ENCODE data around the gene FRAS1.

Gene FRAS1

DNA sequence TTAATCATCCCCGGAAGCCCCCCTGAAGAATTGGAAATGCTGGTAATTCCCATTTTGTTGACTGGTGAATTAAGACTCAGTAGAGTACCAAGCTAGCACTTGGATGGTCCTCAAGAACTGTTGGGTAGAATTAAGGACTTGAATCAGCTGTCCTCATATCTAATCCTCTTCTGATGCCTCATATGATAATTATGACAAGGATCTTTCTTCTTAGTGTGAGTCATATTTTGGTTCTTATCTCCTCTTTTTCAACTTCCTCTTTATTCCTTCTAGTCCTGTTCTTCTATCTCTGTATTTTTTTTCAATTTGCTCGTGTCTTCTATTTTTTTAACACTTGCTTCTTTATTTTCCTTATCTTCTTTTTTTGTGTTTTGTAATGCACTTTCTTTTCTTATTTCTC is 288.1 kb downstream of the FRAS1 start:
- TF ChIP-seq, protein P1, sequence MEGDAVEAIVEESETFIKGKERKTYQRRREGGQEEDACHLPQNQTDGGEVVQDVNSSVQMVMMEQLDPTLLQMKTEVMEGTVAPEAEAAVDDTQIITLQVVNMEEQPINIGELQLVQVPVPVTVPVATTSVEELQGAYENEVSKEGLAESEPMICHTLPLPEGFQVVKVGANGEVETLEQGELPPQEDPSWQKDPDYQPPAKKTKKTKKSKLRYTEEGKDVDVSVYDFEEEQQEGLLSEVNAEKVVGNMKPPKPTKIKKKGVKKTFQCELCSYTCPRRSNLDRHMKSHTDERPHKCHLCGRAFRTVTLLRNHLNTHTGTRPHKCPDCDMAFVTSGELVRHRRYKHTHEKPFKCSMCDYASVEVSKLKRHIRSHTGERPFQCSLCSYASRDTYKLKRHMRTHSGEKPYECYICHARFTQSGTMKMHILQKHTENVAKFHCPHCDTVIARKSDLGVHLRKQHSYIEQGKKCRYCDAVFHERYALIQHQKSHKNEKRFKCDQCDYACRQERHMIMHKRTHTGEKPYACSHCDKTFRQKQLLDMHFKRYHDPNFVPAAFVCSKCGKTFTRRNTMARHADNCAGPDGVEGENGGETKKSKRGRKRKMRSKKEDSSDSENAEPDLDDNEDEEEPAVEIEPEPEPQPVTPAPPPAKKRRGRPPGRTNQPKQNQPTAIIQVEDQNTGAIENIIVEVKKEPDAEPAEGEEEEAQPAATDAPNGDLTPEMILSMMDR (IDR thresholded peaks at IDR 0.05; ENCODE audit: low read depth, low read length, missing control alignments): no peak
- DNase-seq (ENCODE audit: extremely low read depth, low read depth): no peak
- no peak overlapping the region for H3K4me3 ChIP-seq (replicated peaks; ENCODE audit: low read depth, low read length)

DNA sequence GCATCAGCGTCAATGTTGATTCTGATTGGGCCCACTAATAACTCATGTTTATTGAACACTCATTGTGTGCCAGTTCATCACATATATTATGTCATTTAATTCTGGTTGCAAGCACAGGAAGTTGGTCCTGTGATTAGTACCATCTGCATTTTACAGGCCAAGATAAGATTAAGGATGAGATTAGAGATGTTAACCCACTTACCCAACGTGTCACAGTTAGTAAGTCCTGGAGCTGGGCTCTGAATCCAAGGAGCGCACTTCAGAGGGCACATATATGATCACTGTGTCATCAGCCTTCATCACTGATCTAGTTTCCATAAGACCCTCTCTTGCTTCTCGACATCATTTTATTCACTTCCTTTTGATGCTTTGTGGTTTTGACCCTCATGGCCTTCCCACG is 289.1 kb downstream of the FRAS1 start:
- TF ChIP-seq, protein P1 (IDR thresholded peaks at IDR 0.05; ENCODE audit: low read depth, low read length, missing control alignments): no peak
- H3K4me3 ChIP-seq (replicated peaks; ENCODE audit: low read depth, low read length): no peak overlapping the region
- no peak for DNase-seq (ENCODE audit: extremely low read depth, low read depth)

DNA sequence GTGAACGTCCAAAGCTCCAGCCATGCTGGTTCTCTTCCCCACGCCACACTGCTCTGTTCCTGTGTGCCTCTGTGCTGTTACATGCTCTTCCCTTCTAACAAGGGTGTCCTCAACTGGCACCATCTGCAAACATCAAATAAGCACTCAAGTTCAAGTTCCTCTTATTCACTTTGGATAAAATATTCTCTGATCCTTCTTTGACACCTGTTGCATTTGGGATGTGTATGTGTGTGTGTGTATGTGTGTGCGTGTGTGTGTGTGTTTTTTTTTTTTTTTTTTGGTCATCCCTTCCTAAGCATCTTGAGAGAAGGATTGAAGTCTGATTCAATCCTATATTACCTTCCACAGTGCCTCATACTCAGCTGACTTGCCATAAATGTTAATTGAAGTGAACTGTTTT is 290.4 kb downstream of the FRAS1 start:
- no peak for DNase-seq (ENCODE audit: extremely low read depth, low read depth)
- TF ChIP-seq, protein P1 (IDR thresholded peaks at IDR 0.05; ENCODE audit: low read depth, low read length, missing control alignments): no peak
- H3K4me3 ChIP-seq (replicated peaks; ENCODE audit: low read depth, low read length): no peak overlapping the region

DNA sequence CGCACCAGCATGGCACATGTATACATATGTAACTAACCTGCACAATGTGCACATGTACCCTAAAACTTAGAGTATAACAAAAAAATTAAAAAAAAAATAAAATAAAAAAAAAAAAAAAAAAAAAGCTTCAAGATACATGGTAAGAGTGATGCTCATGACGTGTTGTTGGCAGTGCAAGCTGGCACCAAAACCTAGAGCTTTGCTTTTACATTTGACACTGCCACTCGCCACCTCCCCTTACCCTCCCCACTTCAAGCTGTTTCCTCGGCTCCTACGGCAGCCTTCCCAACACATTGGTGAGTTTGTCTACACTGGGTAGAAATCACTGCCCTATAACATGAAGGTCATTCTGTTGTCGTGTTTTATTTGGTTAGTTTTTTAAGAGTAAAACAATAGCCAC is 296.8 kb downstream of the FRAS1 start:
- DNase-seq (ENCODE audit: extremely low read depth, low read depth): no peak
- TF ChIP-seq, protein P1 (IDR thresholded peaks at IDR 0.05; ENCODE audit: low read depth, low read length, missing control alignments): no peak
- no peak overlapping the region for H3K4me3 ChIP-seq (replicated peaks; ENCODE audit: low read depth, low read length)

DNA sequence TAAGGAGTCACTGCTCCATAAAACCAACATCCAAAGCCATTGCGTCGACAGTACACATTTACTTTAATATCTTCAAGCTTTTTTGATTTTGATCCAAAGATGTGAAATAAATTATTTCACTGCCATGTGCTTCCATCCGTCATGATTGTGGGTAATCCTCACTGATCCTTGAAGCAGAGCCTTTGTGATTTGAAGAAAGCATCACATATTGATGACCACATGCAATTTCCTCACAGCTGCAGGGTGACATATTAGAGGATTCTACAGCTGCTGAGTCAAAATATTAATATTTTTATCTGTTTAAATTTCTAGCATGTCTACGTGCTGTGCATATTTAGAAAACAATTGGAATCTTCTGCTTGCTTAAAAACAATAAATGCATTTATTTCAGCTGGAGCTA is 297.7 kb downstream of the FRAS1 start:
- TF ChIP-seq, protein P1 (IDR thresholded peaks at IDR 0.05; ENCODE audit: low read depth, low read length, missing control alignments): no peak
- no peak for DNase-seq (ENCODE audit: extremely low read depth, low read depth)

DNA sequence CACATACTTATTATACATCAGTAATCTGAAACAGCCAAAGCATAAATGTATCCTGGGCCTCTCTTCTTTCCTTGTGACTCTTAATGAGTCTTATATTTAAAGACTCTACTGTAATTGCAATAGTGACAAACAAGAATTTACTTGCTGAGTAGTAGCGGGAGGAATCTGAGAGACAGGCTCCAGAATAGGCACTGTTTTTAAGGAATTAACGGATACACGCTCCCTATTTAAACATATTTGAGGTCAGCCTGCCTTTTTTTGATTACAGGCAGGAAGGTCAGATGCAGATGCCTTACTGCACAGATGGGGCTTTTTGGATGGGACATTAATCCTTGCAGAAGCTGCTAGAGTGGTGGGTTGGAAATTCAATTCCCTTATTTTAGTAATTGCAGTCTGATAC is 298.2 kb downstream of the FRAS1 start:
- TF ChIP-seq, protein P1 (IDR thresholded peaks at IDR 0.05; ENCODE audit: low read depth, low read length, missing control alignments): no peak
- no peak overlapping the region for H3K4me3 ChIP-seq (replicated peaks; ENCODE audit: low read depth, low read length)
- DNase-seq (ENCODE audit: extremely low read depth, low read depth): no peak

More for the DNA sequence above, 297.7 kb downstream of the FRAS1 start:
- H3K4me3 ChIP-seq (replicated peaks; ENCODE audit: low read depth, low read length): no peak overlapping the region

DNA sequence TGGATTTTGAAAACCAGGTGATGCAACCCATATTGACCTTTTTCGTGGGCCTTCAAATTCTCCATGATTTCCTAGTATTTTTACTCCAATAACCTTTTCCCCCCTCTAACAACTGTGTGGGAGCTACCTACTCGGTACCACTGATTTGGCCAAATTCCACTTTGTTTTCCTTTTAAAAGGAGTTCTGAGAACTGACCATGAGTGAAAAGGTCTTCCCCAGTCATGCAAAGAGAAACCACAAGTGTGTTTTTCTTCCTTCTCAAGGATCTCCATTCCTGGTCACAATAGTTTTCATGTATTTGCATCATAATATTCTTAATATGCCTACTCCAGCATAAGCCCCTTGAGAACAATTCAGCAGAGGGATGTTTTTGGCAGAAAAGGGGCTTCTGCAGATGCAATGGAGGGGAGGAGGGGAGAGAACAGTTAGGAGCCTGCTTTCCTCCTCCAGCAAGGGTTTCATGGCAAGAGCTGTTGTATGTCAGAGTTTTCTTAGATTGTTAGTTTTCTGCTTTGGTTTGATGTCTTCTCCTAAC is 299.2 kb downstream of the FRAS1 start:
- no peak overlapping the region for H3K4me3 ChIP-seq (replicated peaks; ENCODE audit: low read depth, low read length)
- no peak for DNase-seq (ENCODE audit: extremely low read depth, low read depth)
- TF ChIP-seq, protein P1 (IDR thresholded peaks at IDR 0.05; ENCODE audit: low read depth, low read length, missing control alignments): no peak

Data from HFF-Myc (cell line).